ENCODE results near the gene ASB18.
"Not testable (repeated sequence)": the region's sequence is repeated elsewhere in the genome, so short reads cannot be mapped to it uniquely, and the experiment has no call there.

ASB18 gene

DNA sequence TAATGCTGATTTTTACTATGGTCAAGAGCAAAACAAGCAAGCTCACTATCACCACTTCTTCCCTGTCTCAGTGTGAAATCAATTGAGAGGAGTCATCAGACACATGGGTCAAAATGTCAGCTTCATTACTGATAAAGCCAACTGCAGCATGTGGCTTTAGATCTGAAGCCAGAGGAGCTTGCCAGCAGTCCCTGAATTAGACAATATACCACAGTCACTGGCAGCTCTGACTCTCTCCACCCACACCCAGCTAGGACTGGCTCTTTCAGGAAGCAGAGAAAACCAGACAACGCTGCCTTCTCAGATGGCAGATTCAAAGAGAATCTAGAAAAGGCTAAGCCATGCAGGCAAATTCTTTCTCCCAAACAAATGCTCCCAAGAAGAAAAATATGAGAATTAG lies 20.0 kb upstream of the ASB18 start:
- DNase-seq = no peak

- DNase-seq = no peak
Observed at GRCh38 chr2:236282406-236282805, 18.2 kb upstream of the ASB18 start.

- no peak for DNase-seq
Observed at GRCh38 chr2:236281423-236281822, 17.2 kb upstream of the ASB18 start.

DNA sequence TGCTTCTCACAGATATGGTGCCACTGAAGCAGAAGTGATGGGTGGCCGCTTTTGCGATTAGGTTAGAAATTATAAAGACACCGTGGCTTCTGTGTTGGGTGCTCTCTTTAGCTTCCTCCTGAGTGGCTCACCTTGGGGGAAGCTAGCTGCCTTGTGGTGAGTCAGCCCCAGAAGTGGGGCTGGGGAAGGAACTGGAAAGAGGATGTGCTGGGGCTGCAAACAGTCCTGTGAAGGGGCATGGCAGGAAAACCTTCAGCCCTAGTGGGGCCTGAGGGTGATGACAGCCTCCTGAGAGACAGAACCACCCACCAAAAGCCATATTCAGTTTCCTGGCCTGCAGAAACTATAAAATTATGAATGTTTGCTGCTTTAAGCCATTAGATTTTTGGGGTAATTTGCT lies 8.9 kb upstream of the ASB18 start:
- no peak for DNase-seq

DNA sequence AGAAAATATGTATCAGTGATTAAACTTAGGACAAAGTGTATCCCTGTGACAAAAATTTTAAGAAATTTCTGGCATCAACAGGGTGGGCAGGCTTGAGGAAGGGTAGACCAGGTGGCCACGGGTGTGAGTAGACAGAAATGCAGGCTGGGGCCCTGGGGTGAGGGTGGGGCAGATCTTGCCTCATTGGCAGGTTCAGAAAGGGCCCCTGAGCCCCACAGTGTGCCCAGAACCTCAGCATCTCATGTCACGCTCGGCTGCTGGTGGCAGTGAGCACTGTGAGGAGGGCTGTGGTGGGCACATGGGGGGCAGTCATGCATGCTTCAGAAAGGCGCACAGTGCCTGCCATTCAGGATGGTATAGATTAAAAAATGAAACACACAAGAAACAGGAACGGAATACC lies 7.6 kb upstream of the ASB18 start:
- DNase-seq = no peak

DNA sequence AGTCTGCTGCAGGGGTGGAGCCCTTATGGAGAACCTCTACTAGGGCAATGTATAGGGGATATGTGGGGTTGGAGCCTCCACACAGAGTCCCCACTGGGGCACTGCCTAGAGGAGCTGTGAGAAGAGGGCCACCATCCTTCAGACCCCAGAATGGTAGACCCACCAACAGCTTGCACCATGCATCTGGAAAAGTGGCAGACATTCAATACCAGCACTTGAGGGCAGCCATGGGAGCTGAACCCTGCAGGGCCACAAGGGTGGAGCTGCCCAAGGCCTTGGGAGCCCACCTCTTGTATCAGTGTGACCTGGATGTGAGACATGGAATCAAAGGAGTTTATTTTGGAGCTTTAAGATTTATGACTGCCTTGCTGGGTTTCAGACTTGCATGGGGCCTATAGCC lies 5.7 kb upstream of the ASB18 start:
- DNase-seq = not testable (repeated sequence)

DNA sequence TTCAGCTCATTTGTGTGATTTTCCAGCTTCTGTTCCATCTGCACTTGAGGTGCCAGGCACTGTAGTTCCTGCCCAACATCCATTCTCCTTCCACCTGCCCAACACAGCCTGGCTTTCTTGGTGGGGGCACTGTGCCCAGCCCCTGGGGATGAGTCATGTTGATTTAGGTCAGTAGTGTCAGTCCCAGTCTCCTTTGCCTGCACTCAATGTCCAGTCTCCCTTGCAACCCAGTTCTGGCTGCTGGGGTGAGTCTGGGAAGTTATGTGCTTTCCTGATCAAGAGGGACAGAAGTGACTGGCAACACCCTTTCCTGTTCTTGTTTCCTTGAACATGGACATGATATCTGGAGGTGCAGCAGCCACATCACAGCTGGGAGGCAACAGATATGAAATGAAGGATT lies 1.5 kb upstream of the ASB18 start:
- DNase-seq = no peak

DNA sequence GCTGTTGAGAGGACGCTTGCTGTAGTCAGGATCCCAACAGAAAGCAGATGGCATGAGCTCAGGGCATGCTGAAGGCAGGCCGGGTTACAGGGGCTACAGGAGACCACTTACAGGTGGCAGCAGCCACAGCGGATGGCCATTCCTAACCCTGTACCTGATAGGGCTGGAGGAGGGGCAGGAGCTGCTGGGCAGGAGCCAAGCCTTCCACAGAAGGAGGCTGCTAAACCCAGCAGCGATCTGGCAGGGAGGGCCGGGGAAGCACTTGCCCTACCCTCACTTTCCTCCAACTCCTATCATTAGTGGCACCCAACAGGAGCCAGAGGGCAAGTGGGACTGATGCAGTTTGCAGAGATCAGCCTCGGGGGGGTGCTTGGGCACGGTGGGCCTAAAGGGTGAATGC lies 2.0 kb downstream of the ASB18 start:
- DNase-seq = no peak

DNA sequence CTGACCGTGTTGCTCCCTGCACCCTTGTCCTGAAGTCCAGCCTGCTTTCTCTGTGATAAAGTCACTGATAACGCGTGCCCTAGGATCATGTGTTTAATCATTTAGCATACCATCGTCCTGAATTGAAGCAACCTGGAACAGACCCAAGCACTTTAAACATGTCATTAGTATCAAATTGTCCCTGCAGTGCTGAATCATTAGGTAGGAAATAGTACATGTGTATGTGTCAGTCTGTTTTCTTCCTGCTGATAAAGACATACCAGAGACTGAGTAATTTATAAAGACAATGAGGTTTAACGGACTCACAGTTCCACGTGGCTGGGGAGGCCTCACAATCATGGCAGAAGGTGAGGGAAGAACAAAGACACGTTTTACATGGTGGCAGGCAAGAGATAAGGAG lies 2.8 kb downstream of the ASB18 start:
- no peak for DNase-seq

- DNase-seq = no peak
Observed at GRCh38 chr2:236259371-236259770, 4.8 kb downstream of the ASB18 start.

- no peak for DNase-seq
Observed at GRCh38 chr2:236257575-236257974, 6.6 kb downstream of the ASB18 start.

GRCh38 chr2:236257136-236257535 lies 7.1 kb downstream of the ASB18 start:
- no peak for DNase-seq

- no peak for DNase-seq
Observed at GRCh38 chr2:236256366-236256985, 7.7 kb downstream of the ASB18 start.

GRCh38 chr2:236254674-236255073 lies 9.5 kb downstream of the ASB18 start:
- no peak for DNase-seq

GRCh38 chr2:236254001-236254400 lies 10.2 kb downstream of the ASB18 start:
- DNase-seq = no peak

- no peak for DNase-seq
Observed at GRCh38 chr2:236252602-236253001, 11.6 kb downstream of the ASB18 start.

- no peak for DNase-seq
Observed at GRCh38 chr2:236250909-236251579, 13.2 kb downstream of the ASB18 start.

DNA sequence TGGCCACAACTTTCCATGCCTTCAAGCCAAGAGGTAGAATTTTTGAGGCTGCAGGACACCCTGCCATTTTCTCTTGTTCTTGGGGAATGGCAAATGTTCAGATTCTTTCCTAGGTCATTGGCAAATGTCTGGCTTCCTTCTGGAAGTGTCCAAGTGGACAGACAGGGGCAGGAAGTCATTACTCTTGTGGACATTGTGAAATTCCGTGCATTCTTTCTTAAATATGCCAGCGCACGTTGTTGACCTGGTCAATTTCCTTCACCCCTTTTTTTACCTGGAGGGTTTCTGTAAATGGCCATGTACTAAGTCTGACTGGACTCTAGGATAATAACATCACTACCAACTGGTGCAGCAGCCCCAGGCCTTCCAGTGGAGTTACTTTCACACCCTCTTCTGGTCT lies 13.9 kb downstream of the ASB18 start:
- DNase-seq = no peak

DNA sequence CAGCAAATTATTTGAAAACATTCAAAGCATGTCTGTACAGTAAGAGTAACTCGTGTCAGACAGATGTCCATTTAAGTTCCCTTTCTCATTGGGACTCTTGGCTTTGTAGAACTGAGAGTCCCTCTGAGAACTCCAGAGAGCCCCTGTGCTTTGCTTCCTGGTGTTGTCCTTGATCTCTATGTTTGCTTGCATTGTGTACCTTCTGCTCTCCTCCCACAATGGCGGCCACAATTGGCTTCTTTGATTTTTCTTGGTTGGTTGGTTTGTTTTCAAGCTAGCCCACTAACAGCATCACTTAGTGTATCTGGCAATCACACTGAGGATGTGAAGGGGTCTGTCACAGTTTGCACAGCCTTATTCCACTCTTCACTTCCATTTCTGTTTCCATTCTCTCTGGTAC lies 15.1 kb downstream of the ASB18 start:
- no peak for DNase-seq

GRCh38 chr2:236246711-236247246 lies 17.4 kb downstream of the ASB18 start:
- DNase-seq = no peak

GRCh38 chr2:236244256-236244655 lies 19.9 kb downstream of the ASB18 start:
- DNase-seq = no peak

GRCh38 chr2:236242057-236242495 lies 22.1 kb downstream of the ASB18 start:
- no peak for DNase-seq

- no peak for DNase-seq
Observed at GRCh38 chr2:236241181-236242056, 22.8 kb downstream of the ASB18 start.

All from activated CD4-positive, alpha-beta T cell treated with anti-CD3 and anti-CD28 coated beads for 48 hours (primary cell).